ENCODE data around the gene PRKCZ.

The PRKCZ gene

GRCh38 chr1:2159124-2159523, 108.9 kb downstream of the PRKCZ start:
- H3K9me3 ChIP-seq, result no peaks in the 10 kb centered on the region
- H3K27ac ChIP-seq, result peak overlapping the region; percentile 76
- TF ChIP-seq CTCF (IDR thresholded peaks at IDR 0.05), result peak; percentile 49
- no peaks in the 10 kb centered on the region for H3K27me3 ChIP-seq
- peaks cover 25 to 30% of the 10 kb centered on the region in 2 experiments for H3K4me1 ChIP-seq (ENCODE audit: control insufficient read depth in 1 of 2, insufficient read depth in 1 of 2, low read depth in 1 of 2, low read length in 1 of 2)
- H3K4me3 ChIP-seq (ENCODE audit: low read depth in 1 of 2, low read length in 1 of 2), result no peak overlapping the region
- H3K36me3 ChIP-seq, result no peaks in the 10 kb centered on the region

- H3K27me3 ChIP-seq, result no peaks in the 10 kb centered on the region
- H3K4me3 ChIP-seq (ENCODE audit: low read depth in 1 of 2, low read length in 1 of 2), result no peak overlapping the region
- H3K9me3 ChIP-seq, result no peaks in the 10 kb centered on the region
- H3K4me1 ChIP-seq (ENCODE audit: control insufficient read depth in 1 of 2, insufficient read depth in 1 of 2, low read depth in 1 of 2, low read length in 1 of 2), result peaks cover 25 to 27% of the 10 kb centered on the region in 2 experiments
- H3K27ac ChIP-seq, result peak overlapping the region; percentile 76
- H3K36me3 ChIP-seq, result no peaks in the 10 kb centered on the region
- TF ChIP-seq CTCF (IDR thresholded peaks at IDR 0.05), result no peak
Observed at GRCh38 chr1:2160451-2161300, 110.5 kb downstream of the PRKCZ start.

GRCh38 chr1:2163205-2163604, 113.0 kb downstream of the PRKCZ start:
- Histone ChIP-seq H3K9me3 (no peaks in the 10 kb centered on the region), H3K27me3 (no peaks in the 10 kb centered on the region)
- no peak for TF ChIP-seq CTCF (IDR thresholded peaks at IDR 0.05)

GRCh38 chr1:2165646-2166045, 115.4 kb downstream of the PRKCZ start:
- TF ChIP-seq CTCF (IDR thresholded peaks at IDR 0.05), result no peak
- Histone ChIP-seq H3K27ac (no peak overlapping the region), H3K4me1 (ENCODE audit: control insufficient read depth in 1 of 2, insufficient read depth in 1 of 2, low read depth in 1 of 2, low read length in 1 of 2) (peaks cover 8 to 11% of the 10 kb centered on the region in 2 experiments), H3K36me3 (no peaks in the 10 kb centered on the region), H3K9me3 (no peaks in the 10 kb centered on the region), H3K27me3 (no peaks in the 10 kb centered on the region), H3K4me3 (ENCODE audit: low read depth in 1 of 2, low read length in 1 of 2) (no peak overlapping the region)

More at GRCh38 chr1:2163205-2163604, 113.0 kb downstream of the PRKCZ start:
- Histone ChIP-seq H3K36me3 (no peaks in the 10 kb centered on the region), H3K27ac (peak overlapping the region; percentile 71), H3K4me3 (ENCODE audit: low read depth in 1 of 2, low read length in 1 of 2) (no peak overlapping the region), H3K4me1 (ENCODE audit: control insufficient read depth in 1 of 2, insufficient read depth in 1 of 2, low read depth in 1 of 2, low read length in 1 of 2) (peaks cover 25 to 27% of the 10 kb centered on the region in 2 experiments)

GRCh38 chr1:2166254-2166653, 116.0 kb downstream of the PRKCZ start:
- no peak overlapping the region for H3K4me3 ChIP-seq (ENCODE audit: low read depth in 1 of 2, low read length in 1 of 2)
- TF ChIP-seq CTCF (IDR thresholded peaks at IDR 0.05), result no peak
- H3K9me3 ChIP-seq, result no peaks in the 10 kb centered on the region
- H3K4me1 ChIP-seq (ENCODE audit: control insufficient read depth in 1 of 2, insufficient read depth in 1 of 2, low read depth in 1 of 2, low read length in 1 of 2), result peaks cover 8 to 11% of the 10 kb centered on the region in 2 experiments
- no peaks in the 10 kb centered on the region for H3K36me3 ChIP-seq
- no peak overlapping the region for H3K27ac ChIP-seq
- H3K27me3 ChIP-seq, result no peaks in the 10 kb centered on the region
